ENCODE results near the gene BAG1. TPM values are rescaled to one million over a fixed set of nuclear protein-coding genes. Genes with fewer than 3 reads are reported as not detected.

BAG1 gene
- total RNA-seq, 1 donor from 2014 or later, result 58.3 TPM

GRCh38 chr9:33242609-33243134 lies 21.8 kb downstream of the BAG1 start:
- no peaks in the 10 kb centered on the region for H3K4me1 Mint-ChIP-seq
- intact Hi-C loops (cut with micrococcal nuclease), result no loop called here
- no peaks in the 10 kb centered on the region for H3K27me3 Mint-ChIP-seq
- ChIA-PET CTCF (no interaction called here), POLR2A (no interaction called here)
- peaks cover 4% of the 10 kb centered on the region for H3K36me3 Mint-ChIP-seq (ENCODE audit: low read depth)
- DNase-seq (no peak), ATAC-seq (ENCODE audit: low read depth) (no peak)
- H3K9me3 Mint-ChIP-seq, result no peaks in the 10 kb centered on the region
- no peak overlapping the region for H3K4me3 Mint-ChIP-seq
- no peak for TF ChIP-seq CTCF (IDR thresholded peaks at IDR 0.05)
- no peak overlapping the region for H3K27ac Mint-ChIP-seq

- H3K27me3 Mint-ChIP-seq, result peaks cover 6% of the 10 kb centered on the region
- H3K4me1 Mint-ChIP-seq, result no peaks in the 10 kb centered on the region
- no peaks in the 10 kb centered on the region for H3K9me3 Mint-ChIP-seq
- DNase-seq (no peak), ATAC-seq (ENCODE audit: low read depth) (no peak)
- H3K27ac Mint-ChIP-seq, result no peak overlapping the region
- CTCF ChIA-PET, result no interaction called here
- H3K4me3 Mint-ChIP-seq, result no peak overlapping the region
- intact Hi-C loops (cut with micrococcal nuclease), result no loop called here
- POLR2A ChIA-PET, result no interaction called here
- no peak for TF ChIP-seq CTCF (IDR thresholded peaks at IDR 0.05)
- no peaks in the 10 kb centered on the region for H3K36me3 Mint-ChIP-seq (ENCODE audit: low read depth)
Measured at GRCh38 chr9:33241298-33241697, 23.2 kb downstream of the BAG1 start.

GRCh38 chr9:33239921-33240320 lies 24.6 kb downstream of the BAG1 start, which contains the start of gene SPINK4:
Gene SPINK4, plus strand, starts transcription at chr9:33240167. Its CDS starts 42 bp downstream, at chr9:33240209.
- Mint-ChIP-seq H3K27me3 (peaks cover 12% of the 10 kb centered on the region), H3K9me3 (no peaks in the 10 kb centered on the region), H3K4me3 (no peak within 1 kb of the TSS), H3K27ac (no peak within 1 kb of the TSS), H3K4me1 (no peaks in the 10 kb centered on the region), H3K36me3 (ENCODE audit: low read depth) (no peaks in the 10 kb centered on the region)
- TF ChIP-seq CTCF (IDR thresholded peaks at IDR 0.05), result no peak
- no peak for ATAC-seq (ENCODE audit: low read depth)
- no peak for DNase-seq
- ChIA-PET POLR2A (interaction anchor here (1.1 kb wide), 1 partner anchor 11 kb away, joined by 3 read pairs; no protein-coding TSS in a partner anchor), CTCF (interaction anchor here (1.7 kb wide), 1 partner anchor 14 kb away, joined by 5 read pairs; no protein-coding TSS in a partner anchor)
- intact Hi-C loops (cut with micrococcal nuclease), result no loop called here

- H3K9me3 Mint-ChIP-seq, result no peaks in the 10 kb centered on the region
- ATAC-seq (ENCODE audit: low read depth) (no peak), DNase-seq (no peak)
- intact Hi-C loops (cut with micrococcal nuclease), result no loop called here
- peaks cover 12% of the 10 kb centered on the region for H3K27me3 Mint-ChIP-seq
- CTCF ChIA-PET, result interaction anchor here (2.1 kb wide), 1 partner anchor 11 kb away, joined by 6 read pairs; no protein-coding TSS in a partner anchor
- H3K27ac Mint-ChIP-seq, result no peak overlapping the region
- H3K4me3 Mint-ChIP-seq, result no peak overlapping the region
- H3K36me3 Mint-ChIP-seq (ENCODE audit: low read depth), result no peaks in the 10 kb centered on the region
- H3K4me1 Mint-ChIP-seq, result no peaks in the 10 kb centered on the region
- no peak for TF ChIP-seq CTCF (IDR thresholded peaks at IDR 0.05)
- POLR2A ChIA-PET, result no interaction called here
Measured at GRCh38 chr9:33236571-33236970, 27.9 kb downstream of the BAG1 start.

GRCh38 chr9:33234511-33235467 lies 29.7 kb downstream of the BAG1 start:
- POLR2A ChIA-PET, result interaction anchor here (0.6 kb wide), 1 partner anchor 39 kb away, joined by 3 read pairs; no protein-coding TSS in a partner anchor
- TF ChIP-seq CTCF (IDR thresholded peaks at IDR 0.05), result no peak

More at GRCh38 chr9:33234511-33235467, 29.7 kb downstream of the BAG1 start:
- Mint-ChIP-seq H3K36me3 (ENCODE audit: low read depth) (no peaks in the 10 kb centered on the region), H3K27ac (no peak overlapping the region), H3K9me3 (no peaks in the 10 kb centered on the region), H3K27me3 (peaks cover 12% of the 10 kb centered on the region), H3K4me3 (no peak overlapping the region), H3K4me1 (no peaks in the 10 kb centered on the region)
- intact Hi-C loops (cut with micrococcal nuclease), result no loop called here
- CTCF ChIA-PET, result interaction anchor here (2.1 kb wide), 1 partner anchor 9 kb away, joined by 6 read pairs; no protein-coding TSS in a partner anchor
- DNase-seq, result no peak
- no peak for ATAC-seq (ENCODE audit: low read depth)
